Retina (tissue), 1 donor: ENCODE measurements around the gene CUX1.
"Not testable (repeated sequence)": the region's sequence is repeated elsewhere in the genome, so short reads cannot be mapped to it uniquely, and the experiment has no call there.

Source experiments
- DNase-seq: peaks from one replicate; pipeline ENCODE4 v3.0.0-alpha.2; 2016

CUX1 gene

GRCh38 chr7:101919363-101920115 lies 102.1 kb downstream of the CUX1 start:
- DNase-seq, result no peak

DNA sequence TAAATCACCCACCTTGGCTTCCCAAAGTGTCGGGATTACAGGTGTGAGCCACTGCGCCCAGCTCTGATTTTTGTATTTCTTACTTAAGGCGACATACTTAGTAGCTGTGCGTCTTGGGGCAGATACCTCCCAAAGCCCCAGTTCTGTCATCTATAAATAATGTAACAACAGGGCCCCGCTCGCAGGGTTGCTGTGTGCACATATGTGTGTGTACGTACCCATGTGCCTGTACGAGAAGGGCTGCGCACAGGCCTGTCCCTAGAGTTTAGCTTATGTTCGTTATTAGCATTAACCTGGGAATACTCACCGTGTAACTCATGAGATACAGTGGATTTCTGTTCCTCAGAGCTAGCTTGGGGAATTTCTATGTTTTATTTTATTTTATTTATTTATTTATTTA lies 103.6 kb downstream of the CUX1 start:
- no peak for DNase-seq

GRCh38 chr7:101921546-101922489 lies 104.4 kb downstream of the CUX1 start:
- DNase-seq, result not testable (repeated sequence)

GRCh38 chr7:101922631-101923601 lies 105.5 kb downstream of the CUX1 start:
- DNase-seq, result no peak

DNA sequence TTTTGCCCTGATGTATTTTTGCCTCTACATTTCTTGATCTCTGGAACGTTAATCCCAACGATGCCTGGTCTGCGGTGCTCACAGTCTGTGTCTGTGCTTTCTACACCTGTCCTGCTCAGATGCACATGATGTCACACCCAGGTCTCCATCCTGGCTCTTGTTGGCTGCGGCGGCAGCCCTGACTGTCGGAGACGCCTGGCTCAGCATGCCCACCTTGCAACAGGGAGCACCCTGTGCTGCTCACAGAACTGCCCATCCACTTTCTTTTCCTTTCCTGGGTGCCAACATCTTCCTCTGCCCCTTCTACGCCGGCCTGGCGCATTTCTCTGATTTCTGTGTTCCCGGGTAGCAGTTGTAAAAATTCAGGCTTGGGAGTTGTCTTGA lies 106.2 kb downstream of the CUX1 start:
- no peak for DNase-seq

- no peak for DNase-seq
Measured at GRCh38 chr7:101924171-101924570, 106.7 kb downstream of the CUX1 start.

GRCh38 chr7:101926265-101926664 lies 108.8 kb downstream of the CUX1 start:
- no peak for DNase-seq

DNA sequence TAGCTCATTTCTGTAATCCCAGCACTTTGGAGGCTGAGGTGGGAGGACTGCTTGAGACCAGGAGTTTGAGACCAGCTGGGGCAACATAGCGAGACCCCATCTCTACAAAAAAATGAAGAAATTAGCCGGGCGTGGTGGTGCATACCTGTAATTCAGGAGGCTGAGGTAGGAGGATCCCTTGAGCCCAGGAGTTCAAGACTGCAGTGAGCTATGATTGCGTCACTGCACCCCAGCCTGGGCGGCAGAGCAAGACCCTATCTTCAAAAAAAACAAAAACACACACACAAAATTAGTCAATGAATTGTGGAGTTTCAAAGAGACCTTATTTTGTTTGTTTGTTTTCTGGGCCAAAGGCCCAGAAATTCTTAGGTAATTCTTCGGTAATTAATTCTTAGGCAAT lies 110.0 kb downstream of the CUX1 start:
- DNase-seq, result no peak

DNA sequence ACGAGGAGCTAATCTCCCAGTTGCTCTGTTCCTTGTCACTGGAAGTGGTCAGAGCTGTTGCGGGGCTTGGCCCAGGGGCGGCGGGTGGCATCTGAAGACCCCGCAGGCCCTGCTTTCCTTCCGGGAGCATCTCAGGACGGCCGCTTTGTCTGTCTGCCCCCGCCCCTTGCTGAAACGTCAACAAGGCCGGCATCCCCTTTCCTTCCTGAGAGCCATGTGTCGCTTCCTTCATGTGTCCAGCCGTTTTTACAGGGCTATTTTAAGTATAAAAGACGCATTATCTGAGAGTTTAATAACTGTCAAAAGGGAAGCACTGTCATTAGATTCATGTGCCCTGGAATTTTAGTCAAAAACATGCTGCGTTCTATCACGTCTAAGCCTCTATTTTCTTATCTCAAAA lies 110.4 kb downstream of the CUX1 start:
- DNase-seq, result no peak

GRCh38 chr7:101929256-101929655 lies 111.8 kb downstream of the CUX1 start:
- DNase-seq, result no peak

DNA sequence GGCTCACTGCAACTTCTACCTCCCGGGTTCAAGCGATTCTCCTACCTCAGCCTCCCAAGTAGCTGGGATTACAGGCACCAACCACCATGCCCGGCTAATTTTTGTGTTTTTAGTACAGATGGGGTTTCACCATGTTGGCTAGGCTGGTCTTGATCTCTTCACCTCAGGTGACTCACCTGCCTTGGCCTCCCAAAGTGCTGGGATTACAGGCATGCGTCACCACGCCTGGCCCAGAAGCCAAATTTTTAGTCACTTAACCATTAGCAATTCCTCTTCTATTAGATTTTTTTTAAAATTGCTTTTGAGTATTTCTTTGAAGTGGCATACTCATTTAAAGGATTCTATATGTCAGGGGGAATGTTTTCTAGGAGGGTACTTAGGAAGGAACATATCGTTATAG lies 112.5 kb downstream of the CUX1 start:
- not testable (repeated sequence) for DNase-seq

DNA sequence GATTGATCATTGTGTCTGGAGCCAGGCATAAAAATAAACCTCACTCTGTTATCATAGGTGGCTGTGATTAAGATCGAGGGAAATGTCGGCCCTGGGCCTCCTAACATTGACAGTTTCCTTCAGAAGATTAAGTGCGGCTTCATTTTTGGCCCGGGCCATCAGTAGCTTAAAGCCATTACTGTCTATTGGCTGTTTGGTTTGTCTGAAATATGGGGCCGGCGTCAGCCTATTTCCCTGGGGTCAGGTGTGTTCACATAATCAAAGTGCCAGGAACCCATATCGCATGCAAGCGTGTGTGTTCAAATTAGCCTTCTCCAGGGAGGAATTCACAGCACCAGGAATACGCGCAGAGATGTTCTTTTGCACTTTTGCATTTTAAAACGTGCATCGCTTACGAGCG lies 114.7 kb downstream of the CUX1 start:
- DNase-seq, result no peak

DNA sequence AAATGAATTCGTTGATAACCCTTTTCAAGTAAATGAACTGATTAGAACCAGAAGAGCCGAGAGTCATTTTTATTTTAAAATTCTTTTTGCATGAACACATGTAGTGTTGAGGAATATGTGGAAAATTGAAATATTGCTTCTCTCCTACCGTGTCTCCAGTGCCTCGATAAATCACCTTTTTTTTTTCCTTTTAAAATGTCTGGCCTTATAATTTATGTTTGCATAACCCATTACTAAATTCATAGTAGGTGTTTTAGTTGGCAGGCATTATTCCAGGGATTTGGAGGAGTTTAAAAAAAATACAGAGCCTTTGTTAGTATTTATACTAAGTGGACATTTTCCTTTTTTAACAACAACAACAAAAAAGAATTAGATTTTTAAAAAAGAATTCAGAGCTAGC lies 115.6 kb downstream of the CUX1 start:
- DNase-seq, result no peak

GRCh38 chr7:101933688-101934121 lies 116.3 kb downstream of the CUX1 start:
- no peak for DNase-seq

GRCh38 chr7:101934618-101935017 lies 117.2 kb downstream of the CUX1 start:
- DNase-seq, result no peak

DNA sequence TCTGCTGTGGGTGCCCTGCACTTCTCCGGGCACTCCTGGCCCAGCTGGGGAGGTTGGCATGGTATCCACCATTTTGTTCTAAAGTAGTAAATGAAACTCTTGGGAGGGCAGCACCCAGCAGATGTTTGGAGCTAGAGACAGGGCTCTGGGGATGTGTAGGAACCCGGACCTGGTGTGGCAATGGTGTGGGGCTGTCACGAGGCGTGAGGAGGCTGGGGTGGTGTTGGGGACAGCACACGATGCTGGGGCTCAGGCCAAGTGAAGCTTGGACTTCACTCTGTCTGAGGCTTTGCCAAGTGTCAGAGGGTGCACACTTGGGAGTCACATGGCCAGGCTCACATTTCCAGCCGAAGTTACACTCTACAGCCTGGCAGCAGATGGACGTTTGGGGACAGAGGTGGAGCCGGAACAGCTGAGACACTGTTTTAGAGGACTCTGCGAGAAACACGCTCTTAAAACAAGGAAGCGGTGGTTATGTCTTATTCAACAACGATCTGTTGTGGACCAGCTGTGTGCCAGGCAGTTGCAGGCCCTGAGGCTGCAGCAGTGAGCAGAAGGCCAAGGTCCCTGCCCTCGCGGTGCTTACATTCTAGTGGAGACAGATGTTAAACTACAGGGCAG lies 118.2 kb downstream of the CUX1 start:
- no peak for DNase-seq

- no peak for DNase-seq
Measured at GRCh38 chr7:101936223-101936610, 118.8 kb downstream of the CUX1 start.

- peak; percentile 66 for DNase-seq
Measured at GRCh38 chr7:101936611-101937231, 119.3 kb downstream of the CUX1 start.

- no peak for DNase-seq
Measured at GRCh38 chr7:101937717-101938514, 120.5 kb downstream of the CUX1 start.

GRCh38 chr7:101939136-101939695 lies 121.8 kb downstream of the CUX1 start:
- DNase-seq, result no peak

GRCh38 chr7:101940151-101940550 lies 122.7 kb downstream of the CUX1 start:
- no peak for DNase-seq
